ENCODE data around the gene DRC7. TPM values are rescaled to one million over a fixed set of nuclear protein-coding genes. Genes with fewer than 3 reads are reported as not detected.

DRC7 gene
- polyA plus RNA-seq, 3 donors from 2014 or later, result not detected

GRCh38 chr16:57652695-57653471, 41.7 kb upstream of the DRC7 start:
- H3K4me1 Mint-ChIP-seq, result peaks cover 86 to 88% of the 10 kb centered on the region in 2 donors
- peak overlapping the region; percentile 70 to 98 (median 82) for H3K4me3 Mint-ChIP-seq
- no peak for DNase-seq
- peaks cover 53 to 68% (median 55%) of the 10 kb centered on the region in 3 donors for H3K36me3 Mint-ChIP-seq
- H3K9me3 Mint-ChIP-seq, result no peaks in the 10 kb centered on the region
- peak overlapping the region; percentile 89 to 99 (median 96) for H3K27ac Mint-ChIP-seq
- peaks cover 2 to 24% (median 4%) of the 10 kb centered on the region in 3 donors for H3K27me3 Mint-ChIP-seq (ENCODE audit: low read depth in 3 of 3)

GRCh38 chr16:57653936-57654335, 40.7 kb upstream of the DRC7 start:
- Mint-ChIP-seq H3K27me3 (ENCODE audit: low read depth in 3 of 3) (peaks cover 2 to 14% (median 2%) of the 10 kb centered on the region in 3 donors), H3K36me3 (peaks cover 53 to 67% (median 53%) of the 10 kb centered on the region in 3 donors), H3K4me3 (peak overlapping the region; percentile 63 to 76 (median 69)), H3K27ac (peak overlapping the region; percentile 89 to 99 (median 94)), H3K9me3 (no peaks in the 10 kb centered on the region), H3K4me1 (peaks cover 86 to 87% of the 10 kb centered on the region in 2 donors)
- DNase-seq, result peak in 1 of 3 donors; percentile 27

- no peaks in the 10 kb centered on the region for H3K9me3 Mint-ChIP-seq
- H3K27me3 Mint-ChIP-seq (ENCODE audit: low read depth in 3 of 3), result peaks cover 2 to 11% (median 2%) of the 10 kb centered on the region in 3 donors
- peak; percentile 62 to 69 (median 64) for DNase-seq
- H3K4me3 Mint-ChIP-seq, result peak overlapping the region; percentile 78 to 89 (median 84)
- peaks cover 79 to 82% of the 10 kb centered on the region in 2 donors for H3K4me1 Mint-ChIP-seq
- peaks cover 45 to 69% (median 51%) of the 10 kb centered on the region in 3 donors for H3K36me3 Mint-ChIP-seq
- H3K27ac Mint-ChIP-seq, result peak overlapping the region; percentile 92 to 99 (median 97)
Measured at GRCh38 chr16:57656342-57656955, 38.2 kb upstream of the DRC7 start.

- no peak for DNase-seq
- H3K27ac Mint-ChIP-seq, result peak overlapping the region; percentile 92 to 99 (median 97)
- peaks cover 44 to 69% (median 50%) of the 10 kb centered on the region in 3 donors for H3K36me3 Mint-ChIP-seq
- H3K9me3 Mint-ChIP-seq, result no peaks in the 10 kb centered on the region
- H3K4me3 Mint-ChIP-seq, result peak overlapping the region in 4 of 5 donors; percentile 4 to 88 (median 51)
- peaks cover 2 to 11% (median 2%) of the 10 kb centered on the region in 3 donors for H3K27me3 Mint-ChIP-seq (ENCODE audit: low read depth in 3 of 3)
- peaks cover 78 to 81% of the 10 kb centered on the region in 2 donors for H3K4me1 Mint-ChIP-seq
Measured at GRCh38 chr16:57657228-57657627, 37.4 kb upstream of the DRC7 start.

GRCh38 chr16:57658130-57658877, 36.3 kb upstream of the DRC7 start:
- DNase-seq, result no peak
- no peaks in the 10 kb centered on the region for H3K9me3 Mint-ChIP-seq
- H3K36me3 Mint-ChIP-seq, result peaks cover 47 to 73% (median 55%) of the 10 kb centered on the region in 3 donors
- H3K27ac Mint-ChIP-seq, result peak overlapping the region; percentile 87 to 94 (median 91)
- H3K4me3 Mint-ChIP-seq, result peak overlapping the region; percentile 25 to 79 (median 54)
- H3K4me1 Mint-ChIP-seq, result peaks cover 75 to 81% of the 10 kb centered on the region in 2 donors
- H3K27me3 Mint-ChIP-seq (ENCODE audit: low read depth in 3 of 3), result peaks cover 2 to 11% (median 4%) of the 10 kb centered on the region in 3 donors

GRCh38 chr16:57658878-57659674, 35.5 kb upstream of the DRC7 start:
- Mint-ChIP-seq H3K27ac (peak overlapping the region; percentile 72 to 94 (median 86)), H3K9me3 (no peaks in the 10 kb centered on the region), H3K27me3 (ENCODE audit: low read depth in 3 of 3) (peaks cover 2 to 11% (median 2%) of the 10 kb centered on the region in 3 donors), H3K4me3 (peak overlapping the region in 2 of 5 donors; percentile 22 to 50), H3K4me1 (peaks cover 69 to 73% of the 10 kb centered on the region in 2 donors), H3K36me3 (peaks cover 47 to 67% (median 49%) of the 10 kb centered on the region in 3 donors)
- DNase-seq, result no peak

GRCh38 chr16:57660715-57661463, 33.7 kb upstream of the DRC7 start:
- no peak overlapping the region for H3K4me3 Mint-ChIP-seq
- no peak for DNase-seq
- H3K4me1 Mint-ChIP-seq, result peaks cover 67 to 77% of the 10 kb centered on the region in 2 donors
- peaks cover 4 to 7% (median 4%) of the 10 kb centered on the region in 3 donors for H3K27me3 Mint-ChIP-seq (ENCODE audit: low read depth in 3 of 3)
- H3K27ac Mint-ChIP-seq, result peak overlapping the region in 4 of 6 donors; percentile 28 to 64 (median 57)
- H3K9me3 Mint-ChIP-seq, result no peaks in the 10 kb centered on the region
- peaks cover 48 to 72% (median 49%) of the 10 kb centered on the region in 3 donors for H3K36me3 Mint-ChIP-seq

- H3K36me3 Mint-ChIP-seq, result peaks cover 42 to 65% (median 43%) of the 10 kb centered on the region in 3 donors
- H3K27ac Mint-ChIP-seq, result peak overlapping the region; percentile 77 to 87 (median 81)
- no peak overlapping the region for H3K4me3 Mint-ChIP-seq
- H3K9me3 Mint-ChIP-seq, result no peaks in the 10 kb centered on the region
- H3K4me1 Mint-ChIP-seq, result peaks cover 65 to 76% of the 10 kb centered on the region in 2 donors
- peaks cover 1 to 4% (median 4%) of the 10 kb centered on the region in 3 donors for H3K27me3 Mint-ChIP-seq (ENCODE audit: low read depth in 3 of 3)
- DNase-seq, result no peak
Measured at GRCh38 chr16:57661510-57661909, 33.1 kb upstream of the DRC7 start.

GRCh38 chr16:57661936-57662906, 32.4 kb upstream of the DRC7 start:
- DNase-seq, result no peak
- H3K4me3 Mint-ChIP-seq, result no peak overlapping the region
- peaks cover 65 to 75% of the 10 kb centered on the region in 2 donors for H3K4me1 Mint-ChIP-seq
- peaks cover 37 to 60% (median 38%) of the 10 kb centered on the region in 3 donors for H3K36me3 Mint-ChIP-seq
- no peaks in the 10 kb centered on the region for H3K9me3 Mint-ChIP-seq
- H3K27me3 Mint-ChIP-seq (ENCODE audit: low read depth in 3 of 3), result peaks cover 4 to 5% (median 4%) of the 10 kb centered on the region in 3 donors
- peak overlapping the region; percentile 77 to 87 (median 81) for H3K27ac Mint-ChIP-seq

GRCh38 chr16:57663436-57663835, 31.2 kb upstream of the DRC7 start:
- Mint-ChIP-seq H3K9me3 (no peaks in the 10 kb centered on the region), H3K4me1 (peaks cover 65 to 72% of the 10 kb centered on the region in 2 donors), H3K27ac (peak overlapping the region in 5 of 6 donors; percentile 4 to 89 (median 64)), H3K27me3 (ENCODE audit: low read depth in 3 of 3) (peaks cover 5 to 10% (median 9%) of the 10 kb centered on the region in 3 donors), H3K36me3 (peaks cover 29 to 52% (median 32%) of the 10 kb centered on the region in 3 donors), H3K4me3 (no peak overlapping the region)
- no peak for DNase-seq

- no peak for DNase-seq
- no peaks in the 10 kb centered on the region for H3K9me3 Mint-ChIP-seq
- peaks cover 66 to 72% of the 10 kb centered on the region in 2 donors for H3K4me1 Mint-ChIP-seq
- H3K27me3 Mint-ChIP-seq (ENCODE audit: low read depth in 3 of 3), result peaks cover 6 to 12% (median 11%) of the 10 kb centered on the region in 3 donors
- H3K36me3 Mint-ChIP-seq, result peaks cover 29 to 47% (median 30%) of the 10 kb centered on the region in 3 donors
- peak overlapping the region; percentile 67 to 91 (median 83) for H3K27ac Mint-ChIP-seq
- H3K4me3 Mint-ChIP-seq, result peak overlapping the region in 1 of 5 donors; percentile 5
Measured at GRCh38 chr16:57663917-57664661, 30.5 kb upstream of the DRC7 start.
